Ishikawa (cell line): ENCODE data around the gene MINK1.

ENCODE experiments used
- EGR1 ChIP-seq: IDR thresholded peaks from 2 replicates; pipeline ENCODE4 v1.6.1; 2012
- TAF1 ChIP-seq: IDR thresholded peaks from 2 replicates; pipeline ENCODE4 v1.6.1; 2012; ENCODE audit warnings: low read depth, mild to moderate bottlenecking
- TEAD4 ChIP-seq: IDR thresholded peaks from 2 replicates; pipeline ENCODE4 v1.6.1; 2012
- TF ChIP-seq, protein P1 (sequence below): IDR thresholded peaks from 2 replicates; pipeline ENCODE4 v1.6.1; 2012

DNA sequence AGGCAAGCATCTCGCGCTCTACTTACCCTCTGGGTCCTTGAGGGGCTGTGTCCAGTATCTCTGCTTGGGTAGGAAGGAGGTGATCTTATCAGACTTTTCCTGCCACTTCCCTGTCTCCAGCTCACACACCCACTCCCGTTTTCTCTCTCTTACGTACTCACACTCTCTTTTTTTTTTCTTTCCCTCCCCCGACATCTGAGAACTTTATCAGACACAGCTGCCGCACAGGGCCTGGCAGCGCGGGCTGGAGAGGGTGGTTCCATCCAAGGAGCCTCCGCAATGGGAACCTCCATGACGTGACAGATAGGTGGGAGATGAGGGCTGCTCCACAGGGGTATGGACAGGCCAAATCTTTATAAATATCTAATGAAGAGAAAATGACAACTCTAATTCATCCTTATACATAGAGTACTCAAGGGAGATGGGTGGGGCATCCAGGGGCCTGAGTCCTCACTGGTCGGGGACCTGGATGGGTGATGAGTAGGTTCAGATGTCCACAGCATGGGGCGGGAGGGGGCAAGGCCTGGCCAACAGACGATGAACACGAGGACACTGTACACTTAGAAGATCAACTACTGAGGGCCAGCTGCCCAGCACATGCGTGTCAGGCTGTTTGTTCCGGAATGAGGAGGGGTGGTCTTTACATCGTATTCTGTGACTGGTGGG is 23.3 kb downstream of the MINK1 start:
- TF ChIP-seq, protein P1, sequence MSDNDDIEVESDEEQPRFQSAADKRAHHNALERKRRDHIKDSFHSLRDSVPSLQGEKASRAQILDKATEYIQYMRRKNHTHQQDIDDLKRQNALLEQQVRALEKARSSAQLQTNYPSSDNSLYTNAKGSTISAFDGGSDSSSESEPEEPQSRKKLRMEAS, result no peak
- TF ChIP-seq TAF1 (no peak), EGR1 (no peak), TEAD4 (no peak)
